SU-DHL-6 (cell line): ENCODE results near the gene AFAP1L1.

Experiments used
- H2AFZ ChIP-seq: fragments of 200-600 bp; sonication (generic); 2 replicates; pipeline ENCODE4 v1.6.1; 2014; ENCODE audit warnings: low read depth, mild to moderate bottlenecking, moderate library complexity, mixed read lengths, antibody characterized with exemption, low read length; ENCODE audit not compliant: severe bottlenecking
- H3F3A ChIP-seq: fragments of 200-600 bp; shearing (Covaris generic); 2 replicates; pipeline ENCODE4 v1.6.0; 2016; ENCODE audit warnings: antibody characterized with exemption, mild to moderate bottlenecking; ENCODE audit not compliant: insufficient read depth
- H3K27ac ChIP-seq: fragments of 200-600 bp; sonication (generic); 2 replicates; pipeline ENCODE4 v1.5.1; 2016; ENCODE audit warnings: low read depth, mild to moderate bottlenecking, low read length, moderate library complexity, mixed read lengths
- H3K27me3 ChIP-seq: fragments of 200-600 bp; sonication (generic), shearing (Covaris generic); 2 replicates; pipeline ENCODE4 v1.6.0; 2014; ENCODE audit warnings: mild to moderate bottlenecking, low read length
- H3K36me3 ChIP-seq: fragments of 200-600 bp; sonication (generic); 2 replicates; pipeline ENCODE4 v1.6.1; 2014; ENCODE audit warnings: mild to moderate bottlenecking, low read length, mixed read lengths
- H3K4me2 ChIP-seq: fragments of 300-600, 200-600 bp; shearing (Covaris generic), sonication (generic); 2 replicates; pipeline ENCODE4 v1.6.0; 2014; ENCODE audit warnings: low read length, low read depth, mild to moderate bottlenecking; ENCODE audit not compliant: poor library complexity, severe bottlenecking
- H3K4me3 ChIP-seq: fragments of 200-600 bp; sonication (generic); 2 replicates; pipeline ENCODE4 v1.5.1; 2014; ENCODE audit warnings: antibody characterized with exemption, low read length, mild to moderate bottlenecking, mixed read lengths; ENCODE audit not compliant: insufficient read depth, poor library complexity, severe bottlenecking
- H3K79me2 ChIP-seq: fragments of 200-600 bp; sonication (generic); 2 replicates; pipeline ENCODE4 v1.6.1; 2014; ENCODE audit warnings: mild to moderate bottlenecking, low read length, moderate library complexity; ENCODE audit not compliant: insufficient read depth
- H3K9ac ChIP-seq: fragments of 200-600 bp; sonication (generic); 2 replicates; pipeline ENCODE4 v1.7.0; 2014; ENCODE audit warnings: mild to moderate bottlenecking, low read length
- H3K9me2 ChIP-seq: fragments of 200-600 bp; sonication (generic); replicated peaks from 2 replicates; pipeline ENCODE4 v1.6.1; 2014; ENCODE audit warnings: low read length; ENCODE audit not compliant: insufficient read depth
- H3K9me3 ChIP-seq: fragments of 200-600 bp; sonication (generic); 2 replicates; pipeline ENCODE4 v1.6.1; 2014; ENCODE audit warnings: low read length, mixed read lengths; ENCODE audit not compliant: insufficient read depth
- H4K20me1 ChIP-seq: fragments of 200-600 bp; sonication (generic); 2 replicates; pipeline ENCODE4 v1.6.1; 2014; ENCODE audit warnings: low read depth, mild to moderate bottlenecking, antibody characterized with exemption, low read length, moderate library complexity, mixed read lengths
- EZH2phosphoT487 ChIP-seq: fragments of 200-600 bp; sonication (generic), shearing (Covaris generic); conservative IDR thresholded peaks from 2 replicates; pipeline ENCODE4 v1.6.1; 2018; ENCODE audit warnings: mild to moderate bottlenecking, antibody characterized with exemption, low read length, moderate library complexity, mixed read lengths
- TF ChIP-seq, protein P1 (sequence below): fragments of 200-600 bp; sonication (generic); IDR thresholded peaks from one replicate; pipeline ENCODE4 v1.5.1; 2017; ENCODE audit warnings: antibody characterized with exemption, mild to moderate bottlenecking, low read length, moderate library complexity; ENCODE audit not compliant: insufficient read depth, poor library complexity, severe bottlenecking

Gene AFAP1L1

DNA sequence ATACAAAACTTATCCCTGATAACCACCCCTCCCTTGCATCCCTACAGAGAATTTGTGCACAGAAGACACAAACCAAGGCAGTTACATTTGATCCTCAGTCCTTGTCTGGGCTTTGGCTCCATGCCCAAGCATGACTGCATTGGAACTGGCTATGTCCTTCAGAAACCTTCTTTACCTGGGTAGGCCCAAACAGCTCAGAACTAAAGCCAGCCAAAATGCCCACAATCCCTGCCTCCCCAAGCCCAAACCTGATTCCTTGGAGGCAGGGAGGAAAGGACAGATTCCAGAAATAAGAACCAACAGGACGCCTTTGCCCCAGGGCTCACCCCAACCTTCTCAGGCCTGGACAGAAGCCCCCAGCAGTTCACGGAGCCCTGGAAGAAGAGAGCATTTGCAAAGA is 99.2 kb downstream of the AFAP1L1 start:
- no peak for TF ChIP-seq EZH2phosphoT487
- TF ChIP-seq, protein P1, sequence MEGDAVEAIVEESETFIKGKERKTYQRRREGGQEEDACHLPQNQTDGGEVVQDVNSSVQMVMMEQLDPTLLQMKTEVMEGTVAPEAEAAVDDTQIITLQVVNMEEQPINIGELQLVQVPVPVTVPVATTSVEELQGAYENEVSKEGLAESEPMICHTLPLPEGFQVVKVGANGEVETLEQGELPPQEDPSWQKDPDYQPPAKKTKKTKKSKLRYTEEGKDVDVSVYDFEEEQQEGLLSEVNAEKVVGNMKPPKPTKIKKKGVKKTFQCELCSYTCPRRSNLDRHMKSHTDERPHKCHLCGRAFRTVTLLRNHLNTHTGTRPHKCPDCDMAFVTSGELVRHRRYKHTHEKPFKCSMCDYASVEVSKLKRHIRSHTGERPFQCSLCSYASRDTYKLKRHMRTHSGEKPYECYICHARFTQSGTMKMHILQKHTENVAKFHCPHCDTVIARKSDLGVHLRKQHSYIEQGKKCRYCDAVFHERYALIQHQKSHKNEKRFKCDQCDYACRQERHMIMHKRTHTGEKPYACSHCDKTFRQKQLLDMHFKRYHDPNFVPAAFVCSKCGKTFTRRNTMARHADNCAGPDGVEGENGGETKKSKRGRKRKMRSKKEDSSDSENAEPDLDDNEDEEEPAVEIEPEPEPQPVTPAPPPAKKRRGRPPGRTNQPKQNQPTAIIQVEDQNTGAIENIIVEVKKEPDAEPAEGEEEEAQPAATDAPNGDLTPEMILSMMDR: no peak
- Histone ChIP-seq H3K9ac (no peak overlapping the region), H2AFZ (no peak overlapping the region), H3K4me2 (no peak overlapping the region), H3K79me2 (no peaks in the 10 kb centered on the region), H3K4me3 (no peak overlapping the region), H3K27ac (no peak overlapping the region), H3K9me2 (no peaks in the 10 kb centered on the region), H3K9me3 (no peaks in the 10 kb centered on the region), H3K27me3 (no peaks in the 10 kb centered on the region), H3F3A (no peaks in the 10 kb centered on the region), H3K36me3 (no peaks in the 10 kb centered on the region), H4K20me1 (no peaks in the 10 kb centered on the region)

DNA sequence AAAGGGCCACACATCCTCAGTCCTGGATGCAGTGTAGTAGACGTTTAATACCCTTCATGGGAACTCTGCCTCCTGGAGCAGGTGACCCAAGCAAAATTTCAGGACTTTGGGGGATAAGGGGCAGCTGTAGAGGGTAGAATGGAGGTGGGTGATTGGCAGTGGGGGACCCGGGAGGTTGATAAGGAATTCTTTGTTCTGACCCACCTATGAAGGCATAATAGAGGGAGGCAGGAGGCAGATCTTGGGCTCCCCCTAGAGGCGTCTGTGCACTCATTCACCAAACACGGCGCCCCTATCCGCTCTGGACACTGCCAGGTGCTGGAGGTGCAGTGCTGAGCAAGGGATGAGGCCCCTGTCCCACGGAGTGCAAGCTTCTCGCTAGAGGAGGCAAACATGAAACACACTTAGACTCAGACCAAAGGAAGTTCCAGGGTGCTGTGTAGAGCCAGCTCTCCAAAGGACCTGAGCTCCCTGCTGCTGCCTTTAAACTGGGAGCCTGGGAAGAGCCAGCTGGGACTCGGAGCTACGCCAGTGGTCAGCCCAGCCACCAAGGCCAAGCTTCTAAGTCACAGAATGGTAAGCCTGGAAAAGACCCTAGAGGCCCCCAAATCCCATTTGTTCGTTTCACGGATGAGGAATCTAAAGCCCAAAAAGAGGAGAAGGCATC is 99.8 kb downstream of the AFAP1L1 start:
- Histone ChIP-seq H3K9me3 (no peaks in the 10 kb centered on the region), H4K20me1 (no peaks in the 10 kb centered on the region)

DNA sequence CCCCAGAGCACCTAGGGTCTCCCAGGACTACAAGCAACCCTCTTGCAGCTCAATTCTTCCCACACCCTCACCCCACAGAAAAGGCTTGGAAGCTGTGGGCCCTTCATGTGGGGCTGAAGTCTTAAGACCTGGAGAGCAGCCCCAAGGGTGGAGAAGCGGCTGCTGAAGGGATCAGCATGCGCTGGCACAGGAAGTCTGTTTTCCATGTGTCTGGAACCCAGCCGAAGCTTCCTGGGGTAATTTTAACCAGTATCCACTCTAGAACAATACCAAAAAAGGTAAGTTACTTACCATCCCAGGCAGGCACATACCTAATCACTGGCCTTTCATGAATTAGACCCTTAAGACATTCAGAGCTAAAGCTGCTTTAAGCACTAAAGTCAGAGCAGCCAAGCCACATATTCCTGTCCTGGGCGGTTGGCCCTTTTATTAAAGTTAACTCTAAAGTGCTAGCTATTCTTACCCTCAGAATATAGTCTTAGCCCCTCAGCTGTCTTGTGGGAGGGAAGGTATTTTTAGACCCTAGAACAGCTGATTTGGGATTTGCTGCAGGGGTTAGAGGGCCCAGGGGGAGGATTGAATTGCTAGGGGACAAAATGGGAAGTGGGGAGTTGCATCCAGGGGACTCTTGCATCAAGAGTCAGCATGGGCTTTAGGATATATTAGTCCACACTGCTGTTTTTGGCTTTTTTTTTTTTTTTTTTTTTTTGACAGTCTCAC is 100.6 kb downstream of the AFAP1L1 start:
- Histone ChIP-seq H3K9me2 (no peaks in the 10 kb centered on the region), H3K79me2 (no peaks in the 10 kb centered on the region), H3K9ac (no peak overlapping the region), H3K4me3 (no peak overlapping the region), H3K36me3 (no peaks in the 10 kb centered on the region), H3K27me3 (no peaks in the 10 kb centered on the region), H4K20me1 (no peaks in the 10 kb centered on the region), H3K27ac (no peak overlapping the region), H3K9me3 (no peaks in the 10 kb centered on the region), H2AFZ (no peak overlapping the region), H3K4me2 (no peak overlapping the region), H3F3A (no peaks in the 10 kb centered on the region)
- TF ChIP-seq, protein P1: no peak
- TF ChIP-seq EZH2phosphoT487: no peak

More for the DNA sequence above, 99.8 kb downstream of the AFAP1L1 start:
- Histone ChIP-seq H2AFZ (no peak overlapping the region), H3K9me2 (no peaks in the 10 kb centered on the region), H3K9ac (no peak overlapping the region), H3F3A (no peaks in the 10 kb centered on the region), H3K27me3 (no peaks in the 10 kb centered on the region), H3K4me3 (no peak overlapping the region), H3K36me3 (no peaks in the 10 kb centered on the region), H3K27ac (no peak overlapping the region), H3K79me2 (no peaks in the 10 kb centered on the region), H3K4me2 (no peak overlapping the region)
- TF ChIP-seq, protein P1: peak; percentile 50
- TF ChIP-seq EZH2phosphoT487: no peak
